Measurements from ENCODE around the gene RNF126. TPM values are rescaled to one million over a fixed set of nuclear protein-coding genes. Genes with fewer than 3 reads are reported as not detected.

RNF126 gene
- total RNA-seq, 1 donor from 2014 or later, result 41.6 TPM

GRCh38 chr19:680287-681028, 17.4 kb upstream of the RNF126 start:
- peak overlapping the region; percentile 84 for H3K4me3 Mint-ChIP-seq
- H3K27me3 Mint-ChIP-seq (ENCODE audit: low read depth), result no peaks in the 10 kb centered on the region
- H3K27ac Mint-ChIP-seq, result peak overlapping the region; percentile 99
- H3K36me3 Mint-ChIP-seq, result no peaks in the 10 kb centered on the region
- H3K4me1 Mint-ChIP-seq, result peaks cover 20% of the 10 kb centered on the region
- H3K9me3 Mint-ChIP-seq, result no peaks in the 10 kb centered on the region
- peak; percentile 99 for DNase-seq (ENCODE audit: low spot score in 2 of 2, unreplicated experiment in 2 of 2)
- TF ChIP-seq CTCF (IDR thresholded peaks at IDR 0.05; ENCODE audit: unreplicated experiment), result no peak

DNA sequence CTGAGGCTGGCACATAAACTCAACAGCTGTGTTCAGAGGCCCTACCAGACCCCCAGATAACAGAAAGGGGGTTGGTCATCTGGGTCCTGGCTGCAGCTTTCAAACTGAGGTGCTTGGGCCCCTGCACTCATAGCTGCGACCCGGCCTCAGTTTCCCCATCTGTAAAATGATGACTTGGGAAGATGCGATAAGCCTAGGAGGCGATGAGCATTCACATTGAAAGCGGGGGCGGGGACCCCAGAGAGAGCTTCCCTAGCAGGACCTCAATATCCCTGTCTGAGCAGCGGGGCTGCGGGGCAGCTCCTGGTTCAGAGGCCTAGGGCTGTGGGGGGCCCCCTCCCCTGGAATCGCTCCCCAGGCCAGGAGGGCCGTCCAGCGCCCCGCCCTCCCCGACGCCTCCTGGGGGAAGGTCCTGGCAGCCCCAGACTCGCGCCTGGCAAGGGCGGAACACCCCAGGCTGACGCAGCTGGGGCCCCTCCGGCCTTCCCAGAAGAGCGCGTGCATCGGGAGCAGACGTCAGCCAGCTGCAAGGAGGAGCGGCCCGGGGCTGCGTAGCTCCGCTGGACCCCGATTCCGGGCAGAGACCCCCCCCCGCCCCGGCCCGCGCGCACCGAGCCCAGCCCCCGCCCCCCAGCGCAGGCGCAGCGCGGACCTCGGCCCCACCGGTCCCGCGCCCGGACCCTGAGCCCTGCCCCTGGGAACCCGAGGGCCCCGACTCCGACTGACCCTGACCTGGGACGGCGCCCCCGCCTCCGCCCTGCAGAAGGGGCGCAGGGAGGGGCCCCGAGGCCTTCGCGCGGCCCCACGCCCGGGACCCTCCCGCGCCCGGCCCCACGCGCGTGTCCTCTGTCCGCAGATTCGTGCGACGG, 16.6 kb upstream of the RNF126 start:
- TF ChIP-seq CTCF (IDR thresholded peaks at IDR 0.05; ENCODE audit: unreplicated experiment), result no peak
- Mint-ChIP-seq H3K4me3 (peak overlapping the region; percentile 69), H3K9me3 (no peaks in the 10 kb centered on the region), H3K27me3 (ENCODE audit: low read depth) (no peaks in the 10 kb centered on the region), H3K27ac (peak overlapping the region; percentile 85), H3K4me1 (peaks cover 25% of the 10 kb centered on the region), H3K36me3 (no peaks in the 10 kb centered on the region)
- peak; percentile 39 to 69 for DNase-seq (ENCODE audit: low spot score in 2 of 2, unreplicated experiment in 2 of 2)

GRCh38 chr19:678791-679388, 15.9 kb upstream of the RNF126 start:
- Mint-ChIP-seq H3K9me3 (no peaks in the 10 kb centered on the region), H3K27ac (peak overlapping the region; percentile 85), H3K4me3 (peak overlapping the region; percentile 69), H3K4me1 (peaks cover 25% of the 10 kb centered on the region), H3K27me3 (ENCODE audit: low read depth) (no peaks in the 10 kb centered on the region), H3K36me3 (no peaks in the 10 kb centered on the region)
- no peak for TF ChIP-seq CTCF (IDR thresholded peaks at IDR 0.05; ENCODE audit: unreplicated experiment)
- DNase-seq (ENCODE audit: low spot score in 2 of 2, unreplicated experiment in 2 of 2), result no peak

DNA sequence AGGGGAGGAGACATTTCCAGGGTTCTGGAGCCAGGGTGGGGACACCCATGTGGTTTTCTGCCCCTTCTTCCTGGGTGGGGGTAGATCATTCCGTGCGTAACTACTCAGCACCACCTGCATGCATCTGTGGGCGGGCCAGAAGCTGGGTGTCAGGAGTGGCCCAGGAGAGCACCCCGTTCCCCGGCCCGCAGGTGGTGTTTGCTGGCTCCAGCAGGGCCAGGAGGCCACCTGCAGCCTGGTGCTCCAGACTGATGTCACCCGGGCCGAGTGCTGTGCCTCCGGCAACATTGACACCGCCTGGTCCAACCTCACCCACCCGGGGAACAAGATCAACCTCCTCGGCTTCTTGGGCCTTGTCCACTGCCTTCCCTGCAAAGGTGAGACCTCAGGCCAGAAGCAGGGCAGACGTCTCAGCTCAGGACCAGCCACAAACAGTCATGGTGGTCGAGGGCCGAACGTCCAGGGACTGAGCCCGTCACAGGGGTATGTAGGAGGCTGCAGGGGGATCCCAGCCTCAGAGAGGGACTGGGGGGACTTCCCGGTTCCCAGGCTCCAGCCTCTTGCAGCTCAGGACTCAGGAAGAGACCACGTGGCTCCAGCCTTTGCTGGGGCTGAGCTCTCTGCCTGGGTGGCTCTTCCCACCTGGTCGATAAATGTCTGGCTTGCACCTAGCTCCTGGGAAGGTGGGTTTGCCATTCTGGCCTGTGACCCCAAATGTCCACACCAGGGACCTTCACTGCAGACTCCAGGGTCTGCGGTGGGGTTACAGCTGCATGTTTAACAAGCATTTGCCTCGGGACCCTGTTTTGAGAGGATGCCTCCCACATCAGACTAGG, 14.8 kb upstream of the RNF126 start:
- Mint-ChIP-seq H3K27me3 (ENCODE audit: low read depth) (no peaks in the 10 kb centered on the region), H3K4me1 (peaks cover 25% of the 10 kb centered on the region), H3K9me3 (no peaks in the 10 kb centered on the region), H3K4me3 (peak overlapping the region; percentile 58), H3K27ac (peak overlapping the region; percentile 82), H3K36me3 (no peaks in the 10 kb centered on the region)
- no peak for DNase-seq (ENCODE audit: low spot score in 2 of 2, unreplicated experiment in 2 of 2)
- TF ChIP-seq CTCF (IDR thresholded peaks at IDR 0.05; ENCODE audit: unreplicated experiment), result no peak

DNA sequence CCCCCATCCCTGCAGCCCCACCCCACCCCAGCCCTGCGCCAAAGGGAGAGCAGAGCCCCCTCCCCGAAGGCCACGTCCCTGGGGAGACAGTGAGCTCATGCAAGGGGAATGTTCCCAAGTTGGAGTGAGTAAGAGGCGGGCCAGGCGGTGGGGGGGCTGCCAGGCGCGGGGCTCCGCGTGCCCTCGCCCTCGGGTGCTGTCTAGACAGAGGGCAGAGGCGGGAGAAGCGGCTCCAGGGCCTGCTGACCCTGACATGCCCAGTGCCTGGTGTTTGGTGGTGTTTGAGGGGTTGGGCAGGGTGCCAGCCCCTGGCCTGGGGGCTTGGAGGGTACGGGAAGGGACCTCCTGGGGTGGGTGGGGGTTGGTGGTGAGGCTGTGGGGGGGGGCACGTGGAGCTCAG, 14.2 kb upstream of the RNF126 start:
- no peak for TF ChIP-seq CTCF (IDR thresholded peaks at IDR 0.05; ENCODE audit: unreplicated experiment)
- Mint-ChIP-seq H3K9me3 (no peaks in the 10 kb centered on the region), H3K27ac (peak overlapping the region; percentile 82), H3K27me3 (ENCODE audit: low read depth) (no peaks in the 10 kb centered on the region), H3K4me3 (peak overlapping the region; percentile 58), H3K4me1 (peaks cover 25% of the 10 kb centered on the region), H3K36me3 (no peaks in the 10 kb centered on the region)
- peak; percentile 40 to 71 for DNase-seq (ENCODE audit: low spot score in 2 of 2, unreplicated experiment in 2 of 2)

Measured in mesothelial cell of epicardium (in vitro differentiated cells).